Esophagus muscularis mucosa (tissue), 4 donors: ENCODE measurements around the gene MYLK.
A peak's percentile ranks its signal among the peaks of the same experiment; 100 is the strongest.

Source experiments
- EP300 ChIP-seq: sonication (generic); formaldehyde crosslinking; IDR thresholded peaks from one replicate; pipeline ENCODE4 v1.6.1; 2017; ENCODE audit warnings: antibody characterized with exemption
- POLR2A ChIP-seq: fragments of 450-650 bp; IDR thresholded peaks from one replicate; pipeline ENCODE4 v1.6.1; 2017; ENCODE audit warnings: antibody characterized with exemption, moderate library complexity, mild to moderate bottlenecking, low read depth
- POLR2AphosphoS5 ChIP-seq, 2 donors: sonication (generic); formaldehyde crosslinking; IDR thresholded peaks; one replicate each; pipeline ENCODE4 v1.6.1; 2017; ENCODE audit warnings: antibody characterized with exemption in 2 of 2
- TF ChIP-seq, protein P1 (sequence below), 3 experiments: fragments of 200-600 bp in 2 of 3; fragments of 450-650 bp in 1 of 3; sonication (generic) in 2 of 3; IDR thresholded peaks; one replicate each; pipeline ENCODE4 v1.5.1; 2017 to 2019; ENCODE audit warnings: antibody characterized with exemption in 3 of 3, mild to moderate bottlenecking in 2 of 3, moderate library complexity in 1 of 3

DNA sequence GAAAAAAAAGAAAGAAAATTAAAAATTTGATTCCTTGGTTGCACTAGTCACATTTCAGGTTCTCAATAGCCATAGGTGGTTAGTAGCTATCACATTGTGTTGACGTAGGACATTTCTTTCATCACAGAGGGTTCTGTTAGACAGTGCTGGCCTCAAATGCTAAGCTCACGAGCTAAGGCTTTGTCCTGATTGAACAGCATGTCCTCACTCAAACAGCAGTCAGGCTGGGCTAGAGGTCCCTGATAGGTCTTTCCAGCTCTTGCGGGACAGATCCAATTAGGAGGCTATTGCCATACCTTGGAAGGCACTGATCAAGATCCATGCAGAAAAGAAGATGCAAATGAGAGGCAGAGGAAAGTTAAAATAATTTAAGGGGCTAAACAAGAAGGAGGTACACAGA is 213.4 kb downstream of the MYLK start:
- TF ChIP-seq, protein P1, sequence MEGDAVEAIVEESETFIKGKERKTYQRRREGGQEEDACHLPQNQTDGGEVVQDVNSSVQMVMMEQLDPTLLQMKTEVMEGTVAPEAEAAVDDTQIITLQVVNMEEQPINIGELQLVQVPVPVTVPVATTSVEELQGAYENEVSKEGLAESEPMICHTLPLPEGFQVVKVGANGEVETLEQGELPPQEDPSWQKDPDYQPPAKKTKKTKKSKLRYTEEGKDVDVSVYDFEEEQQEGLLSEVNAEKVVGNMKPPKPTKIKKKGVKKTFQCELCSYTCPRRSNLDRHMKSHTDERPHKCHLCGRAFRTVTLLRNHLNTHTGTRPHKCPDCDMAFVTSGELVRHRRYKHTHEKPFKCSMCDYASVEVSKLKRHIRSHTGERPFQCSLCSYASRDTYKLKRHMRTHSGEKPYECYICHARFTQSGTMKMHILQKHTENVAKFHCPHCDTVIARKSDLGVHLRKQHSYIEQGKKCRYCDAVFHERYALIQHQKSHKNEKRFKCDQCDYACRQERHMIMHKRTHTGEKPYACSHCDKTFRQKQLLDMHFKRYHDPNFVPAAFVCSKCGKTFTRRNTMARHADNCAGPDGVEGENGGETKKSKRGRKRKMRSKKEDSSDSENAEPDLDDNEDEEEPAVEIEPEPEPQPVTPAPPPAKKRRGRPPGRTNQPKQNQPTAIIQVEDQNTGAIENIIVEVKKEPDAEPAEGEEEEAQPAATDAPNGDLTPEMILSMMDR (IDR thresholded peaks at IDR 0.05) = no peak
- TF ChIP-seq EP300 = peak; percentile 76
- no peak for TF ChIP-seq POLR2A
- peak; percentile 63 to 84 for TF ChIP-seq POLR2AphosphoS5 (IDR thresholded peaks at IDR 0.05)
